Mesenchymal stem cell (in vitro differentiated cells and primary cell): ENCODE data around the gene GRP.

Source experiments
- DNase-seq: peaks from one replicate; pipeline ENCODE4 v3.0.0-alpha.2; 2013
- H2AFZ ChIP-seq: one replicate; pipeline ENCODE4 v1.6.1; 2013; ENCODE audit warnings: low read depth, mild to moderate bottlenecking, control low read depth, inconsistent platforms, low read length, moderate library complexity
- H2AK5ac ChIP-seq: 2 replicates; pipeline ENCODE4 v1.6.1; 2013; ENCODE audit warnings: low read length, moderate library complexity, mild to moderate bottlenecking, inconsistent platforms; ENCODE audit not compliant: severe bottlenecking
- H2BK120ac ChIP-seq: one replicate; pipeline ENCODE4 v1.6.1; 2013; ENCODE audit warnings: low read depth, mild to moderate bottlenecking, inconsistent platforms, low read length, moderate library complexity
- H2BK12ac ChIP-seq, 2 experiments: one replicate each; pipeline ENCODE4 v1.6.1; 2013; ENCODE audit warnings: inconsistent platforms in 2 of 2, low read length in 2 of 2, mild to moderate bottlenecking in 2 of 2, moderate library complexity in 2 of 2, control low read depth in 1 of 2
- H2BK15ac ChIP-seq: one replicate; pipeline ENCODE4 v1.6.1; 2013; ENCODE audit warnings: mild to moderate bottlenecking, low read depth, inconsistent platforms; ENCODE audit not compliant: poor library complexity, severe bottlenecking
- H2BK5ac ChIP-seq: 2 replicates; pipeline ENCODE4 v1.6.1; 2013; ENCODE audit warnings: low read depth, mild to moderate bottlenecking, low read length, control low read depth, inconsistent platforms; ENCODE audit not compliant: poor library complexity, severe bottlenecking
- H3K14ac ChIP-seq, 2 experiments: one replicate each; pipeline ENCODE4 v1.6.1; 2013; ENCODE audit warnings: inconsistent platforms in 2 of 2, low read length in 2 of 2, control low read depth in 1 of 2, mild to moderate bottlenecking in 1 of 2, moderate library complexity in 1 of 2
- H3K18ac ChIP-seq, 2 experiments: one replicate each; pipeline ENCODE4 v1.6.1; 2013; ENCODE audit warnings: inconsistent platforms in 2 of 2, low read length in 2 of 2, control low read depth in 1 of 2, low read depth in 1 of 2, mild to moderate bottlenecking in 1 of 2
- H3K23ac ChIP-seq, 2 experiments: one replicate each; pipeline ENCODE4 v1.6.1; 2013; ENCODE audit warnings: inconsistent platforms in 2 of 2, low read length in 2 of 2, mild to moderate bottlenecking in 2 of 2, moderate library complexity in 2 of 2, control low read depth in 1 of 2
- H3K27ac ChIP-seq: 2 replicates; pipeline ENCODE4 v1.5.1; 2013; ENCODE audit warnings: mild to moderate bottlenecking, moderate library complexity, low read length, control low read depth, inconsistent platforms; ENCODE audit not compliant: poor library complexity, severe bottlenecking
- H3K27me3 ChIP-seq, 2 experiments: 2 replicates each; pipeline versions ENCODE4 v1.6.1 to v1.7.0; 2013; ENCODE audit warnings: low read length in 2 of 2, mild to moderate bottlenecking in 2 of 2, moderate library complexity in 2 of 2, control low read depth in 1 of 2, inconsistent platforms in 1 of 2; ENCODE audit not compliant: control insufficient read depth in 1 of 2, insufficient read depth in 1 of 2
- H3K36me3 ChIP-seq, 2 experiments: 2 replicates each; pipeline versions ENCODE4 v1.6.1 to v1.7.0; 2013; ENCODE audit warnings: low read length in 2 of 2, control low read depth in 1 of 2, inconsistent platforms in 1 of 2, low read depth in 1 of 2, mild to moderate bottlenecking in 1 of 2; ENCODE audit not compliant: insufficient read depth in 2 of 2, control insufficient read depth in 1 of 2
- H3K4ac ChIP-seq, 2 experiments: one replicate each; pipeline ENCODE4 v1.6.1; 2013; ENCODE audit warnings: inconsistent platforms in 2 of 2, low read length in 2 of 2, mild to moderate bottlenecking in 2 of 2, moderate library complexity in 2 of 2, control low read depth in 1 of 2, low read depth in 1 of 2
- H3K4me1 ChIP-seq: 2 replicates; pipeline ENCODE4 v1.6.1; 2013; ENCODE audit warnings: low read depth, low read length, control low read depth; ENCODE audit not compliant: control insufficient read depth, insufficient read depth
- H3K4me2 ChIP-seq: 2 replicates; pipeline ENCODE4 v1.6.1; 2013; ENCODE audit warnings: low read length, mild to moderate bottlenecking, inconsistent platforms; ENCODE audit not compliant: poor library complexity, severe bottlenecking
- H3K4me3 ChIP-seq, 2 experiments: 2 replicates each; pipeline versions ENCODE4 v1.5.1 to v1.7.0; 2013; ENCODE audit warnings: low read length in 2 of 2, mild to moderate bottlenecking in 2 of 2, control low read depth in 1 of 2, low read depth in 1 of 2; ENCODE audit not compliant: insufficient read depth in 1 of 2
- H3K79me1 ChIP-seq: replicated peaks from 2 replicates; pipeline ENCODE4 v1.6.1; 2013; ENCODE audit warnings: mild to moderate bottlenecking, control low read depth, low read length, inconsistent platforms; ENCODE audit not compliant: poor library complexity, severe bottlenecking
- H3K9ac ChIP-seq: 2 replicates; pipeline ENCODE4 v1.7.0; 2013; ENCODE audit warnings: mild to moderate bottlenecking, low read length, moderate library complexity
- H3K9me3 ChIP-seq: 2 replicates; pipeline ENCODE4 v1.7.0; 2013; ENCODE audit warnings: mild to moderate bottlenecking, low read length; ENCODE audit not compliant: control insufficient read depth
- H4K8ac ChIP-seq: one replicate; pipeline ENCODE4 v1.6.1; 2013; ENCODE audit warnings: inconsistent platforms, mild to moderate bottlenecking, low read length, moderate library complexity
- H4K91ac ChIP-seq: one replicate; pipeline ENCODE4 v1.6.1; 2013; ENCODE audit warnings: mild to moderate bottlenecking, low read length, inconsistent platforms
- WGBS: methylation state at CpG from one replicate; pipeline ENCODE4 v1.1.7; 2013; ENCODE audit warnings: mixed read lengths; 5-methylcytosine and 5-hydroxymethylcytosine counted together

Gene GRP

GRCh38 chr18:59218018-59218417 lies 1.9 kb upstream of the GRP start:
- H3K23ac ChIP-seq = no peak overlapping the region
- H2BK15ac ChIP-seq = no peak overlapping the region
- H4K91ac ChIP-seq = no peak overlapping the region
- no peak overlapping the region for H2BK12ac ChIP-seq
- no peak overlapping the region for H3K4ac ChIP-seq
- H3K9me3 ChIP-seq = no peaks in the 10 kb centered on the region
- H2AFZ ChIP-seq = no peak overlapping the region
- DNase-seq = no peak
- H3K4me3 ChIP-seq = no peak overlapping the region
- H3K36me3 ChIP-seq = no peaks in the 10 kb centered on the region
- 78% methylated on average over 6 of the region's 6 CpGs for WGBS
- no peak overlapping the region for H2BK120ac ChIP-seq
- H3K4me1 ChIP-seq = peaks cover 6% of the 10 kb centered on the region
- H3K18ac ChIP-seq = no peak overlapping the region
- no peak overlapping the region for H3K14ac ChIP-seq
- H4K8ac ChIP-seq = no peak overlapping the region
- no peaks in the 10 kb centered on the region for H3K79me1 ChIP-seq
- no peak overlapping the region for H3K4me2 ChIP-seq
- H2AK5ac ChIP-seq = no peak overlapping the region
- H3K9ac ChIP-seq = no peak overlapping the region
- no peak overlapping the region for H3K27ac ChIP-seq
- peaks cover 77 to 91% of the 10 kb centered on the region in 2 experiments for H3K27me3 ChIP-seq
- H2BK5ac ChIP-seq = no peak overlapping the region

DNA sequence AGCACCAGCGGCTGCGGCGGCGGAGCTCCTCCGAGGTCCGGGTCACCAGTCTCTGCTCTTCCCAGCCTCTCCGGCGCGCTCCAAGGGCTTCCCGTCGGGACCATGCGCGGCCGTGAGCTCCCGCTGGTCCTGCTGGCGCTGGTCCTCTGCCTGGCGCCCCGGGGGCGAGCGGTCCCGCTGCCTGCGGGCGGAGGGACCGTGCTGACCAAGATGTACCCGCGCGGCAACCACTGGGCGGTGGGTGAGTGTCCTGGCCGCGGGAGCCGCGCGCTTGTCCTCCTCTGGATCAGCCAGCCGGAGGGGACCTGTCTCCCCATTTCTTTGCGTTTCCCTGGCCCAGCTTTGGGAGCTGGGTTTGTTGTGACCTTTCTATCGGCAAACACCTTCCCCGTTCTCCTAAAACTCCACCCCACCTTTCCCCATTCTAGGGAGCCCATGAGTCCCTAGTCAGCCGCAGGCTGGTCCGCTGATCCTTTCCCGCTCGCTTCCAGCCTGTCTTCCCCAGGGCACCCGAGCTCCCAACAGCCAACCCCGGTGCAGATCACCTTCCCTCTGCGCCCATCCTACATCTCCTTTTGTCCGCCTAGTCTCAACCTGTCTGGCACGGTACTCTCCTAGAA lies 316 bp downstream of the GRP start:
- no peak overlapping the region for H3K23ac ChIP-seq
- no peak overlapping the region for H2AK5ac ChIP-seq
- H3K4ac ChIP-seq = no peak overlapping the region
- no peak overlapping the region for H3K18ac ChIP-seq
- DNase-seq = no peak
- no peak overlapping the region for H3K14ac ChIP-seq
- H3K4me2 ChIP-seq = no peak overlapping the region
- no peak overlapping the region for H4K8ac ChIP-seq
- H2BK120ac ChIP-seq = no peak overlapping the region
- no peak overlapping the region for H2AFZ ChIP-seq
- peaks cover 86 to 97% of the 10 kb centered on the region in 2 experiments for H3K27me3 ChIP-seq
- no peak overlapping the region for H2BK5ac ChIP-seq
- H3K27ac ChIP-seq = no peak overlapping the region
- H3K9ac ChIP-seq = no peak overlapping the region
- H3K4me3 ChIP-seq = no peak overlapping the region
- no peak overlapping the region for H4K91ac ChIP-seq
- H3K36me3 ChIP-seq = no peaks in the 10 kb centered on the region
- H3K79me1 ChIP-seq = no peaks in the 10 kb centered on the region
- H3K4me1 ChIP-seq = peaks cover 6% of the 10 kb centered on the region
- H2BK12ac ChIP-seq = no peak overlapping the region
- H2BK15ac ChIP-seq = no peak overlapping the region
- H3K9me3 ChIP-seq = no peaks in the 10 kb centered on the region
- 2% methylated on average over 46 of the region's 46 CpGs for WGBS

- WGBS = 8% methylated on average over 34 of the region's 47 CpGs
- no peak overlapping the region for H3K23ac ChIP-seq
- H3K79me1 ChIP-seq = no peaks in the 10 kb centered on the region
These were observed 1.1 kb downstream of the GRP start for GRCh38 chr18:59220784-59221765.

DNA sequence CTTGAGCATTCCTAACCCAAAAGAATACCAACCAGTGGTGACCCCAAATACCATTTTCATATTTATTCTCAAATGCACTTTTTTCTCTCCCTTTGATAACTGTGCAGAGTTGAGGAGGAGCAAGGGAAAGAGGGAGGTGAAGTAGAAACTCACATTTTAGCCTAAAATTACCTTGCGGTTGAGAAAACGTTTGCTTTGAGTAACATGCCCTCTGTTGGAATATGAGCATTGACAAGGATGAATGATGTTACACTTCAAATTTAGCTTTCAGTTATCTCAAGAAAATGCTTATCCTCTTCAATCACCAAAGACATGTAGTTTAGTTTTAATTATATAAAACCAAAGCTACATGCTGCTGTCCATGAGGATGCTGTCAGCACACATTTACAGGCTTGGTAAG lies 2.4 kb downstream of the GRP start:
- Histone ChIP-seq H2BK120ac (no peak overlapping the region), H3K18ac (no peak overlapping the region), H3K4me1 (peaks cover 6% of the 10 kb centered on the region), H2AK5ac (no peak overlapping the region), H4K8ac (no peak overlapping the region), H2BK12ac (no peak overlapping the region), H2AFZ (no peak overlapping the region), H3K4me2 (no peak overlapping the region), H3K4me3 (no peak overlapping the region), H3K36me3 (no peaks in the 10 kb centered on the region), H3K23ac (no peak overlapping the region), H3K27me3 (peaks cover 72 to 93% of the 10 kb centered on the region in 2 experiments), H3K9me3 (no peaks in the 10 kb centered on the region), H3K4ac (no peak overlapping the region), H2BK5ac (no peak overlapping the region), H2BK15ac (no peak overlapping the region), H4K91ac (no peak overlapping the region), H3K9ac (no peak overlapping the region), H3K27ac (no peak overlapping the region), H3K79me1 (no peaks in the 10 kb centered on the region), H3K14ac (no peak overlapping the region)
- no CpG with 5 or more reads among the region's 2 CpGs for WGBS
- no peak for DNase-seq

More at GRCh38 chr18:59220784-59221765, 1.1 kb downstream of the GRP start:
- DNase-seq = no peak
- Histone ChIP-seq H2AFZ (no peak overlapping the region), H2AK5ac (no peak overlapping the region), H3K4me1 (peaks cover 6% of the 10 kb centered on the region), H4K8ac (no peak overlapping the region), H2BK120ac (no peak overlapping the region), H3K27ac (no peak overlapping the region), H2BK12ac (no peak overlapping the region), H3K4ac (no peak overlapping the region), H3K9ac (no peak overlapping the region), H3K4me3 (no peak overlapping the region), H3K27me3 (peaks cover 84 to 97% of the 10 kb centered on the region in 2 experiments), H2BK15ac (no peak overlapping the region), H3K9me3 (no peaks in the 10 kb centered on the region), H3K18ac (no peak overlapping the region), H4K91ac (no peak overlapping the region), H3K4me2 (no peak overlapping the region), H3K14ac (no peak overlapping the region), H2BK5ac (no peak overlapping the region), H3K36me3 (no peaks in the 10 kb centered on the region)
